ENCODE results near the gene ZNF324B. TPM values are rescaled to one million over a fixed set of nuclear protein-coding genes. Genes with fewer than 3 reads are reported as not detected.
A peak's percentile ranks its signal among the peaks of the same experiment; 100 is the strongest.
"Not testable (repeated sequence)": the region's sequence is repeated elsewhere in the genome, so short reads cannot be mapped to it uniquely, and the experiment has no call there.

The ZNF324B gene
- total RNA-seq, 1 donor from 2014 or later, result 6.3 TPM

GRCh38 chr19:58479736-58480480 is 28.5 kb downstream of the ZNF324B start:
- DNase-seq (ENCODE audit: extremely low read depth, low read depth, low spot score), result no peak

DNA sequence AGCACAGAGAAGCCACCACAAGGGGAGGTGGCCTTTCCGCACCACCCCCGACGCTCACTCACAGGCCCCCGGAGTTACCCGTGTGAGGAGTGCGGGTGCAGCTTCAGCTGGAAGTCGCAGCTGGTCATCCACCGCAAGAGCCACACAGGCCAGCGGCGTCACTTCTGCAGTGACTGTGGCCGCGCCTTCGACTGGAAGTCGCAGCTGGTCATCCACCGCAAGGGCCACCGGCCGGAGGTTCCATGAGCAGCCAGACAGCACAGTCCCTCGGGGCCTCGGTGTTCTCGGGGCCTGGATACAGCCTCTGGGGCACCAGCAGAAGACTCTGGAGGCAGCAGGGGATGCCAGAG is 29.0 kb downstream of the ZNF324B start:
- no peak for DNase-seq (ENCODE audit: extremely low read depth, low read depth, low spot score)

GRCh38 chr19:58480831-58481230 is 29.4 kb downstream of the ZNF324B start:
- DNase-seq (ENCODE audit: extremely low read depth, low read depth, low spot score), result no peak

DNA sequence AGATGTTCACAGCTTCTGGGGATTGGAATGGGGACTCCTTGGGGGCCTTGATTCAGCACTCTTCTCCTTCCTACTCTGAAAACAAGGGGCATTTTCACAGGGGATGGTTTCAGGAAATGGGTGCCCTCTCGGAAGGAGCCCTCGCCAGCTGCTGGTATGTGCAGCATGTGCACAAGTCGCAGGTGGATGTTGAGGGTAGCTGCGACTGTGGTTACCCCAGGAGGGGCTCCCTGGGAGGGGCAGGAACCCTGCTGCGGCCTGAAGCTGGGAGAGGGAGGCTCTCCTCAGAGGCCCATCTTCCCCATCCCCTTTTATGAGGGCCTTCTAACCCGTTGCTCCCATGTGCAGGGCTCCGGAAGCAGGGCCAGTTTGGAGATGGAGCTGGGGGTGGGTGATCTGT is 30.9 kb downstream of the ZNF324B start:
- DNase-seq (ENCODE audit: extremely low read depth, low read depth, low spot score), result no peak

DNA sequence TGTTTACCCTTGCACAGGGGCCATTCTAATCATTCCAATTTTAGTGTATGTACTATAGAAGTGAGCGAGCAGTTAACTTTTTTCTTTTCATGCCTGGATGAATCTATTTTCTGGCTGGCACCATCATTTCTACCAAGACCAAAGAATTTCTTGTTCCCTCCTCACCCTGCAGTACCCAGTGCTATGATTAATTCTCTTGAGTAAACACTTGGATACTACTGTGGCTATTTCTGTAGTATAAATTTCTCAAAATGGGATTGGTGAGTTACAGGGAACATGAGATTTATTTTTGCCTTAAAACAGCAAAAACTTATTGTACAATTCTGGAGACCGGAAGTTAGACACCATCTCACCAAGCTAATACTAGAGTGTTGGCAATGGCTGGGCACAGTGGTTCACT is 32.4 kb downstream of the ZNF324B start:
- DNase-seq (ENCODE audit: extremely low read depth, low read depth, low spot score), result no peak

GRCh38 chr19:58484349-58484748 is 32.9 kb downstream of the ZNF324B start:
- not testable (repeated sequence) for DNase-seq (ENCODE audit: extremely low read depth, low read depth, low spot score)

DNA sequence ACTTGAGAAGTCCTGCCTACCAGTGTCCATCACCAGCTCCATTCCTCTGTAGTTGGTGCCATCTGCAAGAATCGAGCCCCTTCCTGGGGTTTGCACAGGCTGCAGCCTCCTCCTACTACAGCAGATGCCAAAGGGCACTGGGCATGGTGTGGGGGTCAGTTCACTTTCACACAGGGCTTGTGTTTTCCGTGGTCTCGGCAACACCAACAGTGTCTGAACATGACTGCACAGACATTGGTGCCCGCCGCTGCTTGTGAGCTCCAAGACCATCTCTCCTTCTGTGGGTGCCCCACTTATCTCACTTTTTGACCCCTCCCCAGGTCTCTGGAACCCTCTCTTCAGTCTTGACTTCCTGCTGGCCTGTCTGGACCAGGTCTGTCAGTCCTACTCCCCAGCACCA is 40.0 kb downstream of the ZNF324B start:
- no peak for DNase-seq (ENCODE audit: extremely low read depth, low read depth, low spot score)

GRCh38 chr19:58492265-58492664 is 40.8 kb downstream of the ZNF324B start:
- no peak for DNase-seq (ENCODE audit: extremely low read depth, low read depth, low spot score)

DNA sequence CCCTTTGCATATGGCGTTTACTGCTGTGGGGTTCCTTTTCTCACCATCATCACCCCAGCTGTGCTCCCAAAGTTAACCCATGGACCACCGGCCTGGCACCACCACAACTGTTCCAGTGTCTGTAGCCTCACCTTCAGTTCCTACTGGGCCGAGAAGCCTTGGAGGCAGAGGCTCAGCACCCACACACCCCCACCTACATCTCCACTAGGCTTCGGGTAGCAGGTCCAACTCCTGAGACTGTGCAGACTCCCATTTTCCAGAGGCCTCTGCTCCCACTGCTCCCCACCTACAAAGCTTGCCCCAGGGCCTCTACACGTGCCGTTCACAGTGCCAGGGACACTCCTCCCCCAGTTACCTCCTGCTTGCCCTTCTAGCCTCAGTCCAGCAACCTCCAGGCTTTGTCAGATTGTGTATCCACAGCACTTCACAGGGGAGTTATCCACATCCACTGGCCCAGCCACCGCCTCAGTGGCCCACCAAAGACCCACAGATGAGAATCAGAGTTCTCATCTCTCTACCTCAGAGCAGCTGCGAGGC is 46.3 kb downstream of the ZNF324B start:
- no peak for DNase-seq (ENCODE audit: extremely low read depth, low read depth, low spot score)

- no peak for DNase-seq (ENCODE audit: extremely low read depth, low read depth, low spot score)
These were observed 47.0 kb downstream of the ZNF324B start for GRCh38 chr19:58498316-58499020.

GRCh38 chr19:58499021-58499927 is 47.9 kb downstream of the ZNF324B start:
- peak; percentile 89 for DNase-seq (ENCODE audit: extremely low read depth, low read depth, low spot score)

- no peak for DNase-seq (ENCODE audit: extremely low read depth, low read depth, low spot score)
These were observed 48.8 kb downstream of the ZNF324B start for GRCh38 chr19:58500242-58500641.

Other genes starting within 250 kb of the ZNF324B start
- 32.5 and 46.6 TPM in 2 replicates for gene ZNF544, start 222.7 kb upstream of the ZNF324B start, total RNA-seq
- 7.3 and 8.6 TPM in 2 replicates for gene ZNF8, start 172.7 kb upstream of the ZNF324B start, total RNA-seq
- 15.6 and 34.3 TPM in 2 replicates for gene ERVK3-1, start 146.2 kb upstream of the ZNF324B start, total RNA-seq
- gene ZSCAN22, start 124.6 kb upstream of the ZNF324B start, total RNA-seq, result 1.8 and 3.5 TPM in 2 replicates
- 11.8 and 40.5 TPM in 2 replicates for gene A1BG, start 98.1 kb upstream of the ZNF324B start, total RNA-seq
- 0.58 and 1.2 TPM in 2 replicates for gene ZNF497, start 88.9 kb upstream of the ZNF324B start, total RNA-seq
- 1.9 and 5.3 TPM in 2 replicates for gene ZNF837, start 70.6 kb upstream of the ZNF324B start, total RNA-seq
- gene RPS5, start 64.4 kb upstream of the ZNF324B start, total RNA-seq, result 1,315 and 2,062 TPM in 2 replicates
- 0.68 TPM in 1 of 2 replicates, not detected in the other for gene RNF225, start 56.0 kb upstream of the ZNF324B start, total RNA-seq
- 5.7 and 8.4 TPM in 2 replicates for gene ZNF584, start 43.0 kb upstream of the ZNF324B start, total RNA-seq
- gene ZNF132, start 11.5 kb upstream of the ZNF324B start, total RNA-seq, result 3.3 and 4.4 TPM in 2 replicates
- 14.3 and 19.5 TPM in 2 replicates for gene ZNF324, start 15.5 kb downstream of the ZNF324B start, total RNA-seq
- gene ZNF446, start 24.7 kb downstream of the ZNF324B start, total RNA-seq, result 10.9 and 11.5 TPM in 2 replicates
- 6.4 and 8.7 TPM in 2 replicates for gene SLC27A5, start 60.4 kb downstream of the ZNF324B start, total RNA-seq
- gene ZBTB45, start 68.2 kb downstream of the ZNF324B start, total RNA-seq, result 15.4 and 16.7 TPM in 2 replicates
- 252 and 298 TPM in 2 replicates for gene TRIM28, start 92.4 kb downstream of the ZNF324B start, total RNA-seq
- 104 and 137 TPM in 2 replicates for gene CHMP2A, start 103.5 kb downstream of the ZNF324B start, total RNA-seq
- gene UBE2M, start 107.0 kb downstream of the ZNF324B start, total RNA-seq, result 34.7 and 60.8 TPM in 2 replicates
- 18.6 and 23.1 TPM in 2 replicates for gene MZF1, start 121.7 kb downstream of the ZNF324B start, total RNA-seq